Smooth muscle cell of the pulmonary artery (primary cell): ENCODE data around the gene ZNF385C. TPM values are rescaled to one million over a fixed set of nuclear protein-coding genes. Genes with fewer than 3 reads are reported as not detected.

Experiments used
- total RNA-seq: library from RNA; depleted of rRNA; stranded (reverse); fragments of >200 nt; gene quantifications from 2 replicates; pipeline ENCODE4 v1.2.3, GENCODE V29; 2014

ZNF385C gene, protein sequence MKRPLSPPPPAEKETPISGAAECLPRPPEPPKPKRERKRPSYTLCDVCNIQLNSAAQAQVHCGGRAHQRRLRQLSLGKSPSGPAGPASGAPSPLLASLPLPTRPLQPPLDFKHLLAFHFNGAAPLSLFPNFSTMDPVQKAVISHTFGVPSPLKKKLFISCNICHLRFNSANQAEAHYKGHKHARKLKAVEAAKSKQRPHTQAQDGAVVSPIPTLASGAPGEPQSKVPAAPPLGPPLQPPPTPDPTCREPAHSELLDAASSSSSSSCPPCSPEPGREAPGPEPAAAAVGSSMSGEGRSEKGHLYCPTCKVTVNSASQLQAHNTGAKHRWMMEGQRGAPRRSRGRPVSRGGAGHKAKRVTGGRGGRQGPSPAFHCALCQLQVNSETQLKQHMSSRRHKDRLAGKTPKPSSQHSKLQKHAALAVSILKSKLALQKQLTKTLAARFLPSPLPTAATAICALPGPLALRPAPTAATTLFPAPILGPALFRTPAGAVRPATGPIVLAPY
- total RNA-seq, result 0.03 TPM in 1 of 2 replicates, not detected in the other

DNA sequence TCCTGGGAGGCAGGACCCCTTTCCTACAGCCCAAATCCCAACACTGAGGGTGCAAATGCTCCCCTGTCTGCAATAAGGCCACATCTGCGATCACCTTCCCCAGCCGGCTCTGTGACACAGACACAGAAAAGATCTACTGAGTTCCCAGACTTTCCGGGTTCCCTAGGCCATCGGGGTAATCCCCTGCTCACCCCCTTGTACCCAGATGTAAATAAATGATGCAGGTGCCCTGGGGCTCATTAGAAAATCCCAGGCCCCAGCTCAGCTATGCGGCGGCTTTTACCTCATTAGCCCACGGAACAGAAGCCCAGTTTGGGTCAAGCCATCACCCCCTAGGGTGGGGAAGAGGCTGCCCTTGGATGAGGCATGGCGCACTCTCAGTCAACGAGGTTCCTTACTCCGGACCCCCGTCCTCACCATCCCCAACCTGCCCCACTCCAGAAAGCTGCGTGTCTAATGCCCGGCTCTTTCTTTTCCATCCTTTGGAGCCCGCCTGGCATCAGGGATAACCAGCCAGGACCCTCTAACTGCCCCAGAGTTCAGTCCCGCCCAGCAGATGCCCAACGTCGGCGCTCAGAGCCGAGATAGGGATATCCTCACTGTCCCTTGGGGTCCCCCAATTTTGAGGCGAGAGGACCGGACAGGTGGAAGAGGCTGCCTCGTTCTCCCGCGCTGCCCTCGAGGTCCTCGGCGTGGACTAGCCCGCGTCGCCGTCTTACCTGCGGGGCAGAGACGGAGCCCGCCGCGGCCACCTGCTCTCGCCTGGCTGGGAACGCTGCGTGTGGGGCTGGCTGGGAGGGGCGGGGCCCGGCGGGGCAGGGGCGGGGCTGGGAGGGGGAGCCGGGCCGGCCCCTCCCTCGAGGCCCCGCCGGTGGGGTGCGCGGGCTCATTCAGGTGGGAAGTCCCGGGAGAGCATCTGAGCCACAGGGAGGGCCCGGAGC, at the start of gene ZNF385C:
TSS of gene ZNF385C (minus strand) at position 783 of the 941 bp plus-strand sequence. CDS start 35,417 bp downstream, outside the sequence.

DNA sequence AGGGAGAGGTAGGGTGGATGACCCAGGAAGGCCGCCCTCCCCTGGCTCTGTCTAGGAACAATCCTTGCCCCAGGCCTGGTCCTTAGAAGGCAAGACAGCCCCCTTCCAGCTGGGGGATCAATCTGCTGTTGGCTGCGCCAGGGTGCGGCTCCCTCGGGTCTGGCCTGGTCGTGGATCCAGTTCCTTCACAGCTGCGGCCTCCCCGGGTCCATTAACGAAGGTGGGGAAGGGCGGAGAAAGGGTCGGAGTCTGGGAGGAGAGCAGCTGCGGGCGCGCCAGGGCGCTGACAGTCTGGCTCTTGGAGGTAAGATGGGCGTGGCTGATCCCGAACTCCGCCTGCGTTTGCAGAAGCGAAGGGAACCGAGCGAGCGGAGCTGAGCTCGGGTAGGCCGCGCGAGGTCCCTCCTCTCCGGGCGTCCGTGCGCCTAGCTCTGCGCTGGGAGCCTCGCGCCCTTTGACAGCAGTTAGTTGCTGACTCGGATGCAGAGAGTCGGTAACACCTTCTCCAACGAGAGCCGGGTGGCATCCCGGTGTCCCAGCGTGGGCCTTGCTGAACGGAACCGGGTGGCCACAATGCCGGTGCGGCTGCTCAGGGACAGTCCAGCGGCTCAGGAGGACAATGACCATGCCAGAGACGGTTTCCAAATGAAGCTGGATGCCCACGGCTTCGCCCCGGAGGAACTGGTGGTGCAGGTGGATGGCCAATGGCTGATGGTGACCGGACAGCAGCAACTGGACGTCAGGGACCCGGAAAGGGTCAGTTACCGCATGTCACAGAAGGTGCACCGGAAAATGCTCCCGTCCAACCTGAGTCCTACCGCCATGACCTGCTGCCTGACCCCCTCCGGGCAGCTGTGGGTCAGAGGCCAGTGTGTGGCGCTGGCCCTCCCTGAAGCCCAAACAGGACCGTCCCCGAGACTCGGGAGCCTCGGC, 24.4 kb upstream of the ZNF385C start, which contains the start of gene HSPB9:
TSS of gene HSPB9 (plus strand) at position 434 of the 933 bp plus-strand sequence. CDS start at position 481, 47 bp downstream.

DNA sequence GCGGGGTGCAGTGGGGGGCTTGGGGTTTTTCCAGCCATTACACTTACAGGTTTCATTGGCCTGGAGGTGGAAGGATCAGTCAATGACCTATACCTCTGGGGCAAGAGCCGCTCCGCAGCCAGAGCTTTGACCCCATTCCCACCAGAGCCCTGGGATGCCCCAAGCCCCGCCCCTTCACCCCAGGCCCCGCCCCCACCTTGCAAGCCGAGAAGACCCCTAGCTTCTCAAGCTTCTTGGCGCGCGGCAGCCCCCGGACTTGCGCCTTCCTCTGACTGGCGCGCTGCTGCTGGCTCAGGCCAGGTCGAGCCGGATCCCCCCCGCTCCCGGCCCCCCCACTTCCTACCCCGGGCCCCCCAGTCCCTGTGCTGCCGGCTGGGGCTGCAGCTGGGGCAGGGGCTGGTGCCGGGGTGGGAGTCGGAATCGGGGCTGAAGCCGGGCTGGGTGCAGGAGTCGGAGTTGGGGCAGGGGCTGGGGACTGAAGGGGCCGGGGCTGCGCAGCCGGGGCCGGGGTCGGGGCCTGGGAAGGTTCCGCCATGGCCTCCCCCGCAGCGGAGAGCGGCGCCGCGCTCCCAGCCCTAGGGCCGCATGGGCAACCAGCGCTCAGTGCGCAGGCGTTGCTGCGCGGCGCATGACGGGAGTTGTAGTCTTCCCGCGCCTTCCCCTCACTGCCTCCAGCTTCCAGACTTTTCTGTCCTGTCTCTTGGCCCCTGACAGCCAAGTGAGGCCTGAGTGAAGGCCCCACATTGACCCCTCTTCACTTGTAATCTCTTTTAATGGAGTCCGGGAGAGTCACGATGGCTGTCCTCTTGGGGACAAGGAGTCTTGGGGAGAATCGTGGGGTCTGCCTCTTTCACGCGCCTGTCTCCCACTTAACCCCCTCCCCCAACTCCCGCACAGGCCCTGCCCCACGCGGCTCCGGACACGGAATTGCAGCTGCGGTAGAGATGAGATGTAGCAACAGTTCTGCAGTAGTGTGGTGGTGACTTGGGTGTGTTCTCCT, 22.8 kb upstream of the ZNF385C start, which contains the start of gene KAT2A:
TSS of gene KAT2A (minus strand) at position 598 of the 1,000 bp plus-strand sequence. CDS start at position 535, 63 bp downstream.

DNA sequence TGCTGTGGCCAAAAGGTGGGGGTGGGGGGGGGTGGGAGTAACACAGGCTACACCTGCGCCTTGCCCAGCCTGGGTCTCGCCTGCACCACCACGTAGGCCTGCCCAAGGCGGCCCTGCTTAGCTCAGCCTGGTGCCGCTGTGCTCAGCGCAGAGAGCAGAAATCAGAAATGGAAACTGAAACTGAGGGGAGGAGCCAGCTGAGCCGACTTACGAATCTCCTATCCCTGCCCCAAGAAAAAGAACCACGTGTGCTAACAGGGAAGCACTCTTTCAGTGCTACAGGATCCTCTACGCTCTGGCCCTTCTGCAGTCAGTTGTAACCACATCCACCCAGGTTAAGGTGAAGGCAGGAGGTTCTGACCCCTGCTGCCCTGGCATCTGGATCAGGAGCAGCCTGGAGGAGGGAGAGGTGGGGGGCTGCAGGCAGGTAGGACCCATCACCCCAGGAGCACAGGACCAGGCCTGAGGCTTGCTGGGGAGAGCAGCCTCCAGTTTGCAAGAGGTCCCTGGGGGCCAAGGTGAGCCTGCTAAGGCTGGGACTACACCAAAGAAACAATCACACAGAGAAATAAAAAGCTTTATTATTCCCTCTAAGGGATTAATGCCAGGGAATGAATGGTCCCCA, 14.4 kb upstream of the ZNF385C start, which contains the start of gene DHX58:
TSS of gene DHX58 (minus strand) at position 163 of the 625 bp plus-strand sequence. CDS start 822 bp downstream, outside the sequence.

DNA sequence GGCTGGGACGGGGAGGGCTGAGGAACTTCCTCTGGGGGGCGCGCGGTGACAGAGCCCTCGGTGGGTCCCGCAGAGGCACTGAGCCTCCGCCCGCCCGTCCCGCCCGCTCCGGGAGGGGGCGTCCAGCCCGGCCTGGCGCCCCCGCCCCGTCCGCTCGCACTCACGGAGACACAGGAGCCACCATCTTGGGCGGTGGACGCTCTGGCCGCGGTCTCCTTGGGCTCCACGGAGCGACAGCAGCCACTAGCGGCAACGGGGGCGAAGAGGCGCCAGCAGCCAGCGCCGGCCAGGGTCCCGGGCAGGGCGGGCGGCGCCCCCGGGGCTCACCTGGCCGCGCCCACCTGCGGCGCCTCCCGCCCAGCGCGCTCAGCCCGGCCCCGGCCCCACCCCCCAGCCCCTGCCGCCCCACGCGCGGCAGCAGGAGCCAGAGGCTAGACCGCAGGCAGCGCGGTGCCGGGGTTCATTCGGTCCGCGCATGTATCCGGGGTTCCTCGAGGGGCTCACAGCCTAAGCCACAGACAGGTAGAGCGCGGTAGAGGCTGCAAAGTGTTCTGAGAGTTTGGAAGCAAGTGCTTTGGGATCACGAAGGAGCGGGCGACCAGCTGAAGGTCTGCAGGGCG, 47.8 kb downstream of the ZNF385C start, which contains the start of gene C17orf113:
TSS of gene C17orf113 (minus strand) at position 209 of the 620 bp plus-strand sequence. CDS start 7,225 bp downstream, outside the sequence.

DNA sequence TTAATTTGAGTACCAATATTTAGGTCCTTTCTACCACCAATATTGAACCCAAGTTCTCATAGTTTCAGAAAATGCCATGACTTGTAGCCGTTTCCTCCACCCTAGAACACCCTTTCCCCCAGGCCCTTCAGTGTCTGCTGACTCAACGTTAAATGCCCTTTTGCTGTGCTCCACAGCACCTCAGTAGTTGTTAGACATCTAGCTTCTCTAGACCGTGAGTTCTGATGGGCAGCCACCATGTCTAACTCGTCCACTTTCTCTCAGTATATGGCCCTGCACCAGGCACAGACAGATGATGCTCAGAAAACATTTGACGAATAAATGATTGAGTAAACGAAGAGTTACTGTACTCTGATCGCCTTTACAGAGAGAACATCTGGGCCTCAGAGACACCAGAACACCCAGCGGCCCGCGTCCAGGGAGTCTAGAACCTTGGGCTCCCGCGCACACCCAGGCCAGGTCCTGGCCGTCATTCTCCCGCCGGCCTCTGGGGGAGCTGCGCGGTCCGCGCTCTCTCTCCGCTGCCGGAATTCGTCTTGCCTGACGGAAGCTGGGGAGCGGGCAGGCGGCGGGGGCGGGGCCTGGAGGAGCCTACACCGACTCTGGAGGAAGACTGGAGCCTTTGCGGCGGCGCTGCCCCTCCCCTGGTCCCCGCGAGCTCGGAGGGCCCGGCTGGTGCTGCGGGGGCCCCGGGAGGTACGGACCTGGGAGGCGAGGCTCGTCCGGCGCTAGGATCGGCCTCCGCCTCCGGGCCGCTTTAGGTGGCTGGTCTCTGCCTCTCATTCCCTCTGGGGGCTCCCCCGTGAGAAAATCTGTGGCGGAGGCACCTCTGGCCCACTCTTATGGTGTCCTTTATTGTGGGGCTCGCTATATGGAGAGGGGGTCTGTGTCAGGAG, 78.5 kb downstream of the ZNF385C start, which contains the start of gene NKIRAS2:
TSS of gene NKIRAS2 (plus strand) at position 582 of the 896 bp plus-strand sequence. CDS start 1,488 bp downstream, outside the sequence.

DNA sequence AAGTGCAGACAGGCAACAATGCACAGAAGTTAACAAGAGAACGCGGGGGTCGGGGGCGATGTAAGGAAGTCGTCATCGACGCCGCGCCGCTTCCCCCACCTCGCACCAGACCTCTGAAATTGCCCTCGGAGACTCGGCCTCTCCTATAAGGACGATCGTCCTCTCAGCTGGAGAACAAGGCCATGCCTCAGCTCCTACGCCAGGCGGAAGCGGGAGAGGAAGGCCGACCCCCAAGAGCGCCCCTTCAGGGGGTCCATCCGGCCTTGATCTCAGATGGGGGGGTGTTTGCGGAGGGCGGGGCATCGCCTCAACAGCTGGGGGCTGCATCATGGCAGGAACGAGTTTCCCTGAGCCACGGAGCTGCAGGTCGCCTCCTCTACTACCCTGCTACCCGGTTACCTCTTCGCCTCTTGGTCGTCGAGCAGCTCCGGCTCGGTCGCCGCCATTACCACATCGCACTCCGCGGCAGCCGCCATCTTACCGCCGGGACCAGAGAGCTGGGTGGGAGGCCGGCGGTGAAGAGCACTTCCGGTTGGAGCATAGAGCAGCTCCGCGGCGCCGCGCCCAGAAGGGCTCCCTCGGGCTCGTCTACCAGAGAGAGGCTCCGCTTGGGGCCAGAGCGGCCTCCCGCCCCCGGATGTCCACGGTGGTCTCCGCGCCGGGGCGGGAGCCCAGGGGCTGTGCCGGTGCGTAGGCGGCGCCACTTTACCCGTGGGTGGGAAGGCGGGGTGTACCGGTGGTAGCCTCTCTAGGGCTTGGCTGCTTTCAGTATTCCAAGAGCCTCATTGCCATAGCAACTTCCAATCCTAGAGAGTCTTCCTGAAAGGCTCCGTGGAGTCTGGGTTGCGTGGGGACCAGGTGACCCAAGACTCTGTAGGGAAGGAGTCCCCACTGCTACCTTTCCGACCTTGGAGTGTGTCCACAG, 81.1 kb downstream of the ZNF385C start, which contains the start of gene DNAJC7:
TSS of gene DNAJC7 (minus strand) at position 499 of the 925 bp plus-strand sequence. CDS start at position 476, 23 bp downstream.

Other genes with a start within 250 kb of the ZNF385C start
- 28.5 and 34.1 TPM in 2 replicates for gene KLHL11, start 233.1 kb downstream of the ZNF385C start, total RNA-seq
- 199 and 311 TPM in 2 replicates for gene ACLY, start 179.5 kb downstream of the ZNF385C start, total RNA-seq
- 0.46 and 0.72 TPM in 2 replicates for gene ODAD4, start 167.9 kb downstream of the ZNF385C start, total RNA-seq
- 51.7 and 87.2 TPM in 2 replicates for gene CNP, start 131.7 kb downstream of the ZNF385C start, total RNA-seq
- 45.6 and 48.4 TPM in 2 replicates for gene DNAJC7, start 81.0 kb downstream of the ZNF385C start, total RNA-seq
- 41.7 and 42.9 TPM in 2 replicates for gene NKIRAS2, start 78.4 kb downstream of the ZNF385C start, total RNA-seq
- 0.13 and 0.33 TPM in 2 replicates for gene C17orf113, start 47.9 kb downstream of the ZNF385C start, total RNA-seq
- gene DHX58, start 14.2 kb upstream of the ZNF385C start, total RNA-seq, result 9.5 and 11.3 TPM in 2 replicates
- gene KAT2A, start 22.9 kb upstream of the ZNF385C start, total RNA-seq, result 9.9 and 19.7 TPM in 2 replicates
- 0.07 TPM in 2 replicates for gene HSPB9, start 24.3 kb upstream of the ZNF385C start, total RNA-seq
- gene RAB5C, start 56.5 kb upstream of the ZNF385C start, total RNA-seq, result 86.7 and 98.2 TPM in 2 replicates
- gene KCNH4, start 82.7 kb upstream of the ZNF385C start, total RNA-seq, result 0.03 TPM in 1 of 2 replicates, not detected in the other
- gene HCRT, start 87.0 kb upstream of the ZNF385C start, total RNA-seq, result not detected in 2 replicates
- gene GHDC, start 96.0 kb upstream of the ZNF385C start, total RNA-seq, result 18.8 and 21.1 TPM in 2 replicates
- 30.2 and 33.4 TPM in 2 replicates for gene STAT5B, start 177.9 kb upstream of the ZNF385C start, total RNA-seq
- 19.2 and 20.1 TPM in 2 replicates for gene STAT5A, start 190.0 kb upstream of the ZNF385C start, total RNA-seq